Natural killer cell treated with Interleukin-12 subunit alpha and Interleukin-12 subunit beta and Interleukin-15 and Interleukin-18, amount 100 ng/mL, for 72 hours (primary cell): ENCODE data around the gene TTC34. TPM values are rescaled to one million over a fixed set of nuclear protein-coding genes. Genes with fewer than 3 reads are reported as not detected.
A peak's percentile ranks its signal among the peaks of the same experiment; 100 is the strongest.

Source experiments
- ATAC-seq, 2 donors: fragments of 150-1000 bp; cut with Tn5 transposase in 1 of 2; sonication (Bioruptor Pico), chemical (Tn5 transposase) in 1 of 2; 2 replicates each; pipeline ENCODE4 v1.10.0; 2021
- DNase-seq: peaks from one replicate; pipeline ENCODE4 v3.0.0; 2022; ENCODE audit warnings: low spot score
- H3K27ac Mint-ChIP-seq, 2 donors: 1 replicate in 1 of 2; 2 replicates in 1 of 2; pipeline ENCODE4 v1.8.0; 2022; ENCODE audit warnings: mixed read lengths in 2 of 2, mild to moderate bottlenecking in 1 of 2, moderate library complexity in 1 of 2
- H3K27me3 Mint-ChIP-seq, 2 donors: 1 replicate in 1 of 2; 2 replicates in 1 of 2; pipeline ENCODE4 v1.8.0; 2022; ENCODE audit warnings: mixed read lengths in 2 of 2
- H3K36me3 Mint-ChIP-seq: one replicate; pipeline ENCODE4 v1.8.0; 2022; ENCODE audit warnings: mixed read lengths
- H3K4me1 Mint-ChIP-seq, 2 donors: 1 replicate in 1 of 2; 2 replicates in 1 of 2; pipeline ENCODE4 v1.8.0; 2022; ENCODE audit warnings: low read depth in 2 of 2, mixed read lengths in 2 of 2, mild to moderate bottlenecking in 1 of 2
- H3K4me3 Mint-ChIP-seq: one replicate; pipeline ENCODE4 v1.8.0; 2022; ENCODE audit warnings: mixed read lengths
- H3K9me3 Mint-ChIP-seq: 2 replicates; pipeline ENCODE4 v1.8.0; 2022; ENCODE audit warnings: mixed read lengths
- total RNA-seq, 2 donors: library from RNA; stranded (reverse); gene quantifications; one replicate each; pipeline ENCODE4 v1.2.3, GENCODE V29; 2022

The TTC34 gene
- total RNA-seq, 2 donors from 2014 or later, result 0.40 to 0.56 TPM

DNA sequence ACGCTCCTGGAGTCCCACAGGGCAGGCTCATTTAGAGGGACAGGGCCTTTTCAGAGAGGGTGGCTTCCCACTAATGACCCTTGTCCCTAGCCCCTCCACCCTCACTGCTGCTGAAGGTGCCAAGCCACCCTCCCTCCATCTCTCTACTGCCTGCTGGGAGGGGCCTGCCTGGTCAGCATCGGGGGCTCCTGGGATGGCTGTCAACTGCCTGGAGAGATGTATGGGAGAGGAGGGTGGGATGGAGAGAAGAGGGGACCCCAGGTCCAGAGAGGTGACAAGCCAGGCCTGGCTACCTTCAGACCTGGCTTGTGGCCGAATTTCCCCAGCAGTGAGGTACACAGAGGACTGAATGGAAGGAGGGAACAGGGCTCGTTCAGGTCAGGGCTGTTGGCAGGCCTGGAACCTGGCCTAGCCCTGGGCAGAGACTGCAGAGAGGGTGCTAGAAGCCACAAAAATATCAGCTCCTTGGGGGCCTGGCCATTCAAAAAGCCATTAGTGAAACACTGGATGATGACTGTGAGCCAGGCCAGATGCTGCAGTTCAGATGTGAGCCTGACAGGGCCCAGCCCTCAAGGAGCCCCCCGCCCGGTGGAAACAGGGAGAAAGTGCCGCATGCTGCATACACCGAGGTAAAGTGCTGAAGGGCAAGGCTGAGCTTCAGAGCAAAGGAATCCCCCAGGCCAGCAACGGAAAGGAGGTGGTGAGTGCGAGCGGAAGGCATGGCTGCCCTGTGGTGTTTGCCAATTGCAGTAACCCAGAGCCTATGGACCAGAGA lies 188.7 kb downstream of the TTC34 start:
- DNase-seq, result no peak
- Mint-ChIP-seq H3K4me1 (no peaks in the 10 kb centered on the region), H3K9me3 (peaks cover 3% of the 10 kb centered on the region), H3K36me3 (peaks cover 13% of the 10 kb centered on the region), H3K4me3 (no peak overlapping the region), H3K27me3 (no peaks in the 10 kb centered on the region), H3K27ac (no peak overlapping the region)
- no peak for ATAC-seq

DNA sequence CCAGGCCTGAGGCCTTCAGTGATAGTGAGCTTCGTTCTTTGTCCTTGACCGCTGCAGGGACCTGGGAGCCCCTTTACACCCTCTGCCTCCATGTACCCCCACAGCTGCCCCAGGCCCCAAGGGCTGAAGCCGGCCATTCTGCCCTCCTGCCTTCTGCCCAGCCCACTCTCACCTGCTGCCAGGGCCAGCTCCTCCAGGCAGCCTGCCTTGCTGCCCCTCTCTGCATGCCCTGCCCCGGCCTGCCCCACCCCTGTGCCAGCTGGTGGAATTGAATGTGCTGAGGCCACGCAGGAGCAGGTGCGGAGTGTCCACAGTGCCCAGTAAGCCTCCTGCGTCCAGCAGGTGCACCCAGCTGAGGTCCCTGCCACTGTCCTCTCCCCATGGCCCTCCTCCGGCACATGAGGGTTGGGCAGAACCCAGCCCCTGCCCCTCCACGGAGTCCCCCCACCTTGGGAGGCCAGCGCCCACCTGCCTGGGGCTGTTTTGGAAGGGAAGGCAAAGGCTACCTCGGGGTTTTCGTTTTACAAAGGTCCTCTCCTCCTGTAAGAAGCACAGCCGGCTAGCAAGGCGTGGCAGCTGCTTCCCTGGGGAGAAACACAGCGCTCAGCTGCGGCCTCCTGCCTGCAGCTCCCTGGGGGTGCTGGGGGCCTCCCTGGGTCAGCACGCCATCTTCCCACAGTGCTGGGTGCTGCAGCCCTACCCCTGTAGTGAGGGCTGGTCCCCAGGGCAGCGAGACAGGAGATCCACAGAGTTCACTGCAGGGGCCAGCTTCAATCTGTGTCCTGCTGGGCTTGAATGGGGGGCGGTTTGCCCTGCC lies 189.7 kb downstream of the TTC34 start:
- H3K4me3 Mint-ChIP-seq, result no peak overlapping the region
- H3K36me3 Mint-ChIP-seq, result peaks cover 13% of the 10 kb centered on the region
- H3K9me3 Mint-ChIP-seq, result peaks cover 3% of the 10 kb centered on the region
- DNase-seq, result no peak
- H3K27ac Mint-ChIP-seq, result no peak overlapping the region
- H3K27me3 Mint-ChIP-seq, result no peaks in the 10 kb centered on the region
- ATAC-seq, result no peak
- no peaks in the 10 kb centered on the region for H3K4me1 Mint-ChIP-seq

- Mint-ChIP-seq H3K4me3 (no peak overlapping the region), H3K4me1 (no peaks in the 10 kb centered on the region), H3K9me3 (peaks cover 3% of the 10 kb centered on the region), H3K36me3 (peaks cover 13% of the 10 kb centered on the region), H3K27me3 (no peaks in the 10 kb centered on the region), H3K27ac (no peak overlapping the region)
- DNase-seq, result no peak
- peak; percentile 31 to 77 for ATAC-seq
Observed at GRCh38 chr1:2611031-2611501, 190.4 kb downstream of the TTC34 start.

DNA sequence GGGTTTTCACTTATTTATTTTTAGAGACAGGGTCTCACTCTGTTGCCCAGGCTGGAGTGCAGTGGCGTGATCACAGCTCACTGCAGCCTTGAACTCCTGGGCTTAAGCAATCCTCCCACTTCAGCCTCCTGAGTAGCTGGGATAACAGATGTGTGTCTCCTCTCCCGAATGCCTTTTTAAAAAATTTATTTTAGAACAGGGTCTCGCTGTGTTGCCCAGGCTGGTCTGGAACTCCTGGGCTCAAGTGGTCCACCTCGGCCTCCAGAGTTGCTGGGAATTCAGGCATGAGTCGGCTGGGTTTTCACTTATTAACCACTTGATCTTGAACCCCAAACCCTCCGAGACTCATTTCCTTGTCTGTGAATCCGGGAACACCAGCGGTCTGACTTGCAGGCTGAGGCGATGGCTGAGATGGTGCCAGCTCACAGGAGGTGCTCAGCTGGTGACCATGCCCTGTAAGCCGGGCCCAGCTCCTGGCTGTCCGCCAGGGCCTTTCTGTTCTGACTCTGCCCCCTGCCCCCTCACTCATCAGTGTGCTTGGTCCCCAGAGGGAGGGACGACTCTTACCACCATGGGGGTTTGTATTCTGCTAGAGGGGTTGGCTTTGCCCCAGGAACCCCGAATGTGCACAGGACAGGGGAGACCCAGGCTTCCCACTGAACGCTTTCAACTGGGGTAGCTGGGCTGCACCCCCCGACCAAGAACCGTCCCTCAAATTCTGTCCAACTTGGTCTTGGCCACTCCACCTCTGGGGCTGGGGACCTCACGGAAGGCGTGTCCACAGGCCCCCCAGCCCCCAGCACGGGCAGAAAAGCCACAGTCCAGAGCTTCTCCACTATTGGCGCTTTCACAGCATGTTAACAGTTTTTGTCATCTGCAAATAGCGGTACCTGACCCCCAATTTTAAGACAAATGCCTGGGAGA lies 191.2 kb downstream of the TTC34 start:
- no peaks in the 10 kb centered on the region for H3K27me3 Mint-ChIP-seq
- DNase-seq (no peak), ATAC-seq (no peak)
- H3K27ac Mint-ChIP-seq, result no peak overlapping the region
- no peak overlapping the region for H3K4me3 Mint-ChIP-seq
- no peaks in the 10 kb centered on the region for H3K4me1 Mint-ChIP-seq
- peaks cover 2% of the 10 kb centered on the region for H3K9me3 Mint-ChIP-seq
- H3K36me3 Mint-ChIP-seq, result peaks cover 8% of the 10 kb centered on the region

DNA sequence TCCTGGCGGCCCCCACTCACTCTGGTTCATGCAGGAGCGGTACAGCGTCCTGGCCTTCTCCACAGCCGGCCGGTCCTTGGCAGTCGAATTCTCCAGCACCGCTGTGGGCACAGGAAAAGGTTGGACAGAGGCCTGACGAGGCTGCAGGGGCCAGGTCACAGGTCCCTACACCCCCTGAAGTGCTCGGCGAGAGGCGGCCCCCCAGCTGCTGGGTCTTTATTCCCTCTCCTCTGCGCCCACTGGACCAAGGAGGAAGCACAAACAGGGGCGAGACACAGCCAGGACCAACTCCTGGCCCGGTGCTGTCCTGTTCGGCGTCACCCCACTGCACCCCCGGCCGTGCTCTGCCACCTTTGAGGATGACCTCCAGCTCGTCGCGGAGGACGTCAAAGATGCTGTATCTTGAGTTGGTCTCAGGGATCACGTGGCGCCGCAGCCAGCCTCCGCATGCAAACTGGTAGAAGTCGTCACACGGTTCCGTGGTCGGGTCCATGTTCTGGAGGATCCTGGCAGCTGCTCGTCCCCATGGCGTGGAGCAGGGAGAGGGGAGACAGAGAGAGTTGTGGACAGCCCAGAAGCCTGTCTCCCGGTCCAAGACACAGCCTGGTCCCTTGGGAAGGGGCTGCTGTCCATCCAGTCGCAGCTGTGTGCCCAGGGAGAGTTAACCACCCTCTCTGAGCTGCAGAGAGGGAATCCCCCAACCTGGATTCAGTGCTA lies 192.0 kb downstream of the TTC34 start:
- no peak for DNase-seq
- no peak overlapping the region for H3K27ac Mint-ChIP-seq

GRCh38 chr1:2607641-2608091 lies 193.8 kb downstream of the TTC34 start:
- Mint-ChIP-seq H3K36me3 (no peaks in the 10 kb centered on the region), H3K27ac (no peak overlapping the region), H3K4me1 (no peaks in the 10 kb centered on the region), H3K27me3 (peaks cover 0 to under 1% of the 10 kb centered on the region in 2 donors), H3K9me3 (no peaks in the 10 kb centered on the region), H3K4me3 (no peak overlapping the region)
- DNase-seq (no peak), ATAC-seq (no peak)

More for the DNA sequence above, 192.0 kb downstream of the TTC34 start:
- H3K4me3 Mint-ChIP-seq, result no peak overlapping the region
- no peak for ATAC-seq
- no peaks in the 10 kb centered on the region for H3K4me1 Mint-ChIP-seq
- H3K27me3 Mint-ChIP-seq, result no peaks in the 10 kb centered on the region
- no peaks in the 10 kb centered on the region for H3K9me3 Mint-ChIP-seq
- H3K36me3 Mint-ChIP-seq, result peaks cover 4% of the 10 kb centered on the region

- no peak for DNase-seq
- ATAC-seq, result no peak
- no peak overlapping the region for H3K4me3 Mint-ChIP-seq
Observed at GRCh38 chr1:2606881-2607621, 194.4 kb downstream of the TTC34 start.

GRCh38 chr1:2606396-2606880 lies 195.1 kb downstream of the TTC34 start:
- Mint-ChIP-seq H3K9me3 (no peaks in the 10 kb centered on the region), H3K27ac (no peak overlapping the region), H3K4me1 (no peaks in the 10 kb centered on the region), H3K36me3 (no peaks in the 10 kb centered on the region), H3K27me3 (peaks cover 0 to 7% of the 10 kb centered on the region in 2 donors), H3K4me3 (no peak overlapping the region)
- no peak for ATAC-seq
- DNase-seq, result no peak

More at GRCh38 chr1:2606881-2607621, 194.4 kb downstream of the TTC34 start:
- Mint-ChIP-seq H3K27me3 (peaks cover 0 to 7% of the 10 kb centered on the region in 2 donors), H3K36me3 (no peaks in the 10 kb centered on the region), H3K9me3 (no peaks in the 10 kb centered on the region), H3K27ac (no peak overlapping the region), H3K4me1 (no peaks in the 10 kb centered on the region)

DNA sequence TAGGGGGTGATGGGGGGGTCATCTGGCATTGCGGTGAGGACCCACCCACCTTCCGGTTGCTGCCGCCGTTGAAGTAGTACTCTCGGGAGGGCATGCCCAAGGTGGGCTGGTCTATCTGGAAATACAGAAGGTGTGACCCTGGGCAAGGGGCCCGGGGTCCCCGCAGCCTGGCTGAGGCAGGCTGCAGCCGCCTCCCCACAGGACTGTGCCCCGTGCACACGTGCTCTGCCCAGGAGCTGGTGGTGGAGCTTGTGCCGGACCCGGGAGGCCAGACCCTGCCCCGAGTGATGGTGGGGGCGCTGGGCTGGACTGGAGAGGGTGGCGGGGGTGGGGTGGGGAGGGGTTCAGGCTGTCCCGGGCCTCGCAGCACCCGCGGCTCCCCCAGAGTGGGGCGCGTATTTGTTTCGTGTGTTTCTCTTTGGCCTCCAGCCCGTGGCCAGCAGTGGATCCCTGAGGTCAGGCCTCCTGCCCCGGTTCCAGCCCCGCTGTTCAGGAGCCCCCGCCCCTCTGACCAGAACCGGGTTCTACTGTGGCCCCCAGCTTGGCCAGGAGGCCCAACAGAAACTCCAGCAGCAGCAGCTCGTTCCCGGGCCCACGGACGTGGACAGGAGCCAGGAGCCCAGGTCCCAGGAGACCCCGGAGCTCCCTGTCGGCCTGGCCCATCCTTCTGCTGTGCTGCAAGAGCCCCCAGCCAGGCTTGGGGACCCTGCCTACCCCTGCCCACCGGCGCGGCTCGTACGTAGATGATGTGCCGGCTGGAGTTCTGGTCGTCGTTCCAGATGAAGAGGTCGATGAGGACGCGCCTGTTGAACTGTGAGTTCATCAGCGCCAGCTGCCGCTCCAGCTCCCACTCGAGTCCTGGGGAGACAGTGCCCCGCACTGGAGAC lies 195.7 kb downstream of the TTC34 start:
- H3K4me3 Mint-ChIP-seq, result no peak overlapping the region
- H3K36me3 Mint-ChIP-seq, result no peaks in the 10 kb centered on the region
- no peak overlapping the region for H3K27ac Mint-ChIP-seq
- no peaks in the 10 kb centered on the region for H3K4me1 Mint-ChIP-seq
- no peaks in the 10 kb centered on the region for H3K9me3 Mint-ChIP-seq
- peak; percentile 42 for DNase-seq
- peaks cover 0 to 7% of the 10 kb centered on the region in 2 donors for H3K27me3 Mint-ChIP-seq
- no peak for ATAC-seq

- no peaks in the 10 kb centered on the region for H3K4me1 Mint-ChIP-seq
- H3K27ac Mint-ChIP-seq, result no peak overlapping the region
- H3K9me3 Mint-ChIP-seq, result no peaks in the 10 kb centered on the region
- no peak overlapping the region for H3K4me3 Mint-ChIP-seq
- DNase-seq (peak; percentile 29), ATAC-seq (no peak)
- peaks cover 0 to 7% of the 10 kb centered on the region in 2 donors for H3K27me3 Mint-ChIP-seq
- H3K36me3 Mint-ChIP-seq, result no peaks in the 10 kb centered on the region
Observed at GRCh38 chr1:2604844-2605508, 196.5 kb downstream of the TTC34 start.

- Mint-ChIP-seq H3K4me1 (no peaks in the 10 kb centered on the region), H3K9me3 (no peaks in the 10 kb centered on the region), H3K4me3 (no peak overlapping the region), H3K27ac (no peak overlapping the region), H3K27me3 (peaks cover 0 to 7% of the 10 kb centered on the region in 2 donors), H3K36me3 (no peaks in the 10 kb centered on the region)
- DNase-seq (peak; percentile 58), ATAC-seq (no peak)
Observed at GRCh38 chr1:2604156-2604843, 197.2 kb downstream of the TTC34 start.
